ENCODE results near the gene KCNIP4.

- no peak for TF ChIP-seq EZH2 (IDR thresholded peaks at IDR 0.05)
- no peak for TF ChIP-seq POLR2AphosphoS5 (IDR thresholded peaks at IDR 0.05; ENCODE audit: borderline replicate concordance, low read depth, low read length)
- TF ChIP-seq FOXP2 (optimal IDR thresholded peaks at IDR 0.05; ENCODE audit: control extremely low read depth, extremely low read length, insufficient read depth), result no peak
Observed at GRCh38 chr4:21753084-21753760, 195.3 kb downstream of the KCNIP4 start.
